ENCODE measurements around the gene DNMT3A. TPM values are rescaled to one million over a fixed set of nuclear protein-coding genes. Genes with fewer than 3 reads are reported as not detected.

DNMT3A gene
- 10 to 100 TPM in 1 of 4 donors, 1 to 10 TPM in 3; 5.9 to 14.1 (median 8.0) TPM for total RNA-seq

DNA sequence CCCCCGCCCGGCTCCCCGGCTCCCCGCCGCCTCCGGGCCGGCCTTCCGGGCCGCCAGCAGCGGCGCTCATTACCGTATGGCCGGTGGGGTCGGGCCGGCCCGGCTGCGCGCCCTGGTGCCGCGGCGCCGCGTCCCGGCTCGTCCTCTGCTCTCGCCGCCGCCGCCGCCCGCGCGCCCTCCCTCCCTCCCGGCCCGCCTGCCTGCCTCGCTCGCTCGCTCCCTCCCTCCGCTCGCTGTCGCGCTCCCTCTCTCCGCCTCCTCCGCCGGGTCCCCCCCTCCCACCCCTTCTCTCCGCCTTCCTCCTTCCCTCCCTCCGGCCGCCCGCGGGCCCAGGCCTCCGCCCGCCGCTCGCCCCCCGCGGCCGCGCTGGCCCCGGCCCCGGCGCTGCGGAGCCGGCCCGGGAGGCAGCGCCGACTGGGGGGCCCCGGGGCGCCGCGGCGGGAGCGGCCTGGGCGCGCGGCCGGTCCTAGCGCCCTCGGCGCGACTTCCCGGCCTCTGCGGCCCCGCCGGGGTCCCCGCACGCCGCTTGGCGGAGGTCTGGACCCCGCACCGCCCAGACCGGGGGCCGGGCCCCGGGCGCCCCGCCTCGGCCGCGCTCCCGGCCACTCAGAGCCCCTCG is at the start of gene DNMT3A:
TSS of gene DNMT3A (minus strand) at position 173 of the 619 bp plus-strand sequence. CDS start 27,941 bp downstream, outside the sequence.
- ATAC-seq (peak; percentile 45 to 51), DNase-seq (peak; percentile 44 to 58)
- Histone ChIP-seq H3K9me3 (no peaks in the 10 kb centered on the region), H3K27ac (peak within 1 kb of the TSS; percentile 84 to 98 (median 96)), H3K4me3 (peak within 1 kb of the TSS; percentile 63 to 72 (median 68)), H3K4me1 (peaks cover 32 to 39% of the 10 kb centered on the region in 2 donors), H3K27me3 (no peaks in the 10 kb centered on the region), H3K36me3 (no peaks in the 10 kb centered on the region)
- intact Hi-C loops (cut with DNase I; ENCODE audit: low total_unique reads) (loop anchor here (1.0 to 10.0 kb wide), 5 partner anchors 20 to 367 kb away; partner anchors contain the start of gene DNAJC27), in situ Hi-C loops (cut with MboI; ENCODE audit: low sequenced_read_pairs in 4 of 4) (no loop called here)
- TF ChIP-seq POLR2A (IDR thresholded peaks at IDR 0.05) (no peak), CTCF (IDR thresholded peaks at IDR 0.05 in 4 of 5, conservative IDR thresholded peaks at IDR 0.05 in 1 of 5) (no peak)

DNA sequence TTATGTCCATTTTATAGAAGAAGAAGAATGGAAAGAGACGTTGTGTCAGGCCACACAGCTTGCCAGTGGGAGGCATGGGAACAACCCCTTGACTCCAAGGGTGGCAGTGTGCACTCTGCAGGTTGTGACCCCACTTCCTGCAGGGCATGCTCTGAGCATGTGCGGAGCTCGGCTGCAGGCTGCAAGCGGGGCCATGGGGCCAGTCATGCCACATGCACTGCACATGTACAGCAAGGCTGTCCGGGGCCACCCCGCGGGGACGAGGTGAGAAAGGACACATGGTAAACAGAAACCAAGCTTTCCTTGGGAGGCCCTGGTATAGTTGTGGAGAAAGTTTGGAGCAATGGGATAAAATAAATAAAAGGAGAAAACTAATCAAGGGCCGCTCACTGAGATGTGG is 47.4 kb upstream of the DNMT3A start:
- no peaks in the 10 kb centered on the region for H3K9me3 ChIP-seq
- in situ Hi-C loops (cut with MboI; ENCODE audit: low sequenced_read_pairs in 4 of 4) (no loop called here), intact Hi-C loops (cut with DNase I; ENCODE audit: low total_unique reads) (no loop called here)
- no peaks in the 10 kb centered on the region for H3K4me1 ChIP-seq
- no peak overlapping the region for H3K27ac ChIP-seq
- no peak for ATAC-seq
- no peaks in the 10 kb centered on the region for H3K36me3 ChIP-seq
- no peaks in the 10 kb centered on the region for H3K27me3 ChIP-seq
- DNase-seq = no peak
- TF ChIP-seq POLR2A (IDR thresholded peaks at IDR 0.05) (no peak), CTCF (IDR thresholded peaks at IDR 0.05 in 4 of 5, conservative IDR thresholded peaks at IDR 0.05 in 1 of 5) (no peak)
- H3K4me3 ChIP-seq = no peak overlapping the region

- DNase-seq (no peak), ATAC-seq (no peak)
- in situ Hi-C loops (cut with MboI; ENCODE audit: low sequenced_read_pairs in 4 of 4) (no loop called here), intact Hi-C loops (cut with DNase I; ENCODE audit: low total_unique reads) (no loop called here)
- H3K36me3 ChIP-seq = no peaks in the 10 kb centered on the region
- no peak for TF ChIP-seq POLR2A (IDR thresholded peaks at IDR 0.05)
- no peak for TF ChIP-seq CTCF (IDR thresholded peaks at IDR 0.05 in 4 of 5, conservative IDR thresholded peaks at IDR 0.05 in 1 of 5)
- no peaks in the 10 kb centered on the region for H3K27me3 ChIP-seq
- no peaks in the 10 kb centered on the region for H3K4me1 ChIP-seq
- H3K9me3 ChIP-seq = no peaks in the 10 kb centered on the region
- H3K4me3 ChIP-seq = no peak overlapping the region
- no peak overlapping the region for H3K27ac ChIP-seq
Measured at GRCh38 chr2:25388491-25388890, 46.8 kb upstream of the DNMT3A start.

DNA sequence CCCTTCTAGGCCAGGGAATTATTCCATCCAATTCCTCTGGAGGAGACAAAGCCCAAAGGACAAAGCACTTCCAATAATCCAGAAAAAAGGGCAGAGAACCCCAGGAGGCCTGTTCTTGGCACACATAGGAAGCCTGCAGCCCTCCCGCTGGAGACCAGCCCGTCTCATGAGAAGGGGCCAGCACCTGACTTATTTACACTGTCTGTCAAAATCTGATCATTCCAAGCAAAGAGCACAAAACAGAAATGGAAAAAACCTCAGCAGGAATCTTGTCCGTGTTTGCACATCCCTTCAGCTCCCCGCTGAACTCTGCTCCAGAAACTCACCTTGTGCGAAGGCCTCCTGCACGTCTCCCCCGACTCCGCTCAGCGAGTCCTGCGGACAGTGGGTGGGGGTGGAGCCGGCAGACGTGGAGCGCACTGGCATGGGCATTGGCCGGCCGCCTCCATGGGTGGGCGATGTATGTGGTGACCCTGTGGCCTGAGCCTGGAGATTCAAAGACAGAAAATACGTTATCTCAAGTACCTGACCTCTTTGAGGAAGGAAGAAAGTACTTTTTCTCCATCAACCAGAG is 46.2 kb upstream of the DNMT3A start:
- intact Hi-C loops (cut with DNase I; ENCODE audit: low total_unique reads) (no loop called here), in situ Hi-C loops (cut with MboI; ENCODE audit: low sequenced_read_pairs in 4 of 4) (no loop called here)
- H3K4me1 ChIP-seq = no peaks in the 10 kb centered on the region
- DNase-seq (no peak), ATAC-seq (no peak)
- no peaks in the 10 kb centered on the region for H3K27me3 ChIP-seq
- no peak overlapping the region for H3K27ac ChIP-seq
- TF ChIP-seq CTCF (IDR thresholded peaks at IDR 0.05 in 4 of 5, conservative IDR thresholded peaks at IDR 0.05 in 1 of 5) (no peak), POLR2A (IDR thresholded peaks at IDR 0.05) (no peak)
- H3K36me3 ChIP-seq = no peaks in the 10 kb centered on the region
- H3K9me3 ChIP-seq = no peaks in the 10 kb centered on the region
- H3K4me3 ChIP-seq = no peak overlapping the region
